Activated CD4-positive, alpha-beta T cell treated with anti-CD3 and anti-CD28 coated beads for 48 hours (primary cell): ENCODE measurements around the gene ASTL.
A peak's percentile ranks its signal among the peaks of the same experiment; 100 is the strongest.
"Not testable (repeated sequence)": the region's sequence is repeated elsewhere in the genome, so short reads cannot be mapped to it uniquely, and the experiment has no call there.

Experiments used
- DNase-seq: peaks from one replicate; pipeline ENCODE4 v3.0.0-alpha.2; 2020

Gene ASTL

GRCh38 chr2:96145036-96145847, 6.9 kb upstream of the ASTL start, which contains the start of gene DUSP2:
Gene DUSP2 (minus strand): TSS chr2:96145440. CDS start chr2:96145354, 86 bp downstream.
- DNase-seq: peak; percentile 95

DNA sequence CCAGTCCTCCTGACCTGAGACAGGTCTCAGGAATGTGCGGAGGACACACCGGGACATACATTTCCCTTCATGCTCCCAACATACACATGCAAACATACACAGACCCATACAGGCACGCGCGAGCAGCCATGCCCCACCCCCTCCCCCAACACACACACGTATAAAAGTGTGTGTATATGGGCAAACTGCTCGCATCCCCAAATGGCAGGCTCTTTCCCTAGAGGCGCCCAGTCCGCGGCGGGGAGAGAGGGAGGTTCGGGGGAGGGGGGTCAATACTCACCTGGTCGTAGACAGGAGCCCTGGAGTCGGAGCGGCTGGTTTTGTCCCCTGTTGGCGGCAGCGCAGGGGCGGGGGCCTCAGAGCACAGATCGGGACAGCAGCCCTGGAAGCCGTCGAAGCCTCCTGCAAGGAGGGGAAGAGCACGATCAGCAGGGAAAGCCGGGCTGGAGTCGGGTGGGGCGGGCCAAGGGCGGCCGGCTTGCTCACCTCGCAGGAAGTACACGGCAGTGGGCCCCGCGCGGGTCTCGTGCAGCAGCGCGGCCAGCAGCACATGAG, 6.3 kb upstream of the ASTL start:
- DNase-seq: peak; percentile 64

- peak; percentile 61 for DNase-seq
Observed at GRCh38 chr2:96143848-96144480, 5.7 kb upstream of the ASTL start.

DNA sequence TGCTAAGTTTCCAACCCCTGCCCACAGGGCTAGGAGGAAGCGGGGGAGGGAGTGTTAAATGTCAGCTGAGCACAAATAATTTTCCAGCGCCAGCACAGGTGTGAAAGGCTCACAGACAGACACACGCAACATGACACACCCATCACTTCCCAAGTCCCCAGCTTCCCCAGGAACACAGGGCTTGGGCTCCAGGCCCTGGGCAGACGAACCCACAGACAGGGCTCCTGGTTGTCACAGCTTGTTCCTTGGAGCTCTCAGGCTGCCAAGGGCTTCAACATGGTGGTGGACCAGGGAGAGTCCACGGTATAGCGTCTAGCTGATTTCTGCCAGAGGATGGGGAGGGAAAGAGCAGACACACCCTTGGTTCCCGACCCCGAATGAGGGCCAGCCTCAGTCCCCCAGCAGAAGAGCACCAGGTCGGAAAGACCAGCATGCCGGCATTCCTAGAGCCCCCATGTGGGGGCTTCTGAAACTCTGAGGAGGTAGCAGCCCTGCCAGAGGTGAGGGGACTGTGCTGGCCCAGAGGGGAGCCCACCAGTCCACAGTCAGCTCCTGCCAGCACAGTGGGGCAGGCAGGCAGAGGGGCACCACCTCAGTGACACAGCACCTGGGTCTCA, 5.0 kb upstream of the ASTL start:
- peak; percentile 61 for DNase-seq

DNA sequence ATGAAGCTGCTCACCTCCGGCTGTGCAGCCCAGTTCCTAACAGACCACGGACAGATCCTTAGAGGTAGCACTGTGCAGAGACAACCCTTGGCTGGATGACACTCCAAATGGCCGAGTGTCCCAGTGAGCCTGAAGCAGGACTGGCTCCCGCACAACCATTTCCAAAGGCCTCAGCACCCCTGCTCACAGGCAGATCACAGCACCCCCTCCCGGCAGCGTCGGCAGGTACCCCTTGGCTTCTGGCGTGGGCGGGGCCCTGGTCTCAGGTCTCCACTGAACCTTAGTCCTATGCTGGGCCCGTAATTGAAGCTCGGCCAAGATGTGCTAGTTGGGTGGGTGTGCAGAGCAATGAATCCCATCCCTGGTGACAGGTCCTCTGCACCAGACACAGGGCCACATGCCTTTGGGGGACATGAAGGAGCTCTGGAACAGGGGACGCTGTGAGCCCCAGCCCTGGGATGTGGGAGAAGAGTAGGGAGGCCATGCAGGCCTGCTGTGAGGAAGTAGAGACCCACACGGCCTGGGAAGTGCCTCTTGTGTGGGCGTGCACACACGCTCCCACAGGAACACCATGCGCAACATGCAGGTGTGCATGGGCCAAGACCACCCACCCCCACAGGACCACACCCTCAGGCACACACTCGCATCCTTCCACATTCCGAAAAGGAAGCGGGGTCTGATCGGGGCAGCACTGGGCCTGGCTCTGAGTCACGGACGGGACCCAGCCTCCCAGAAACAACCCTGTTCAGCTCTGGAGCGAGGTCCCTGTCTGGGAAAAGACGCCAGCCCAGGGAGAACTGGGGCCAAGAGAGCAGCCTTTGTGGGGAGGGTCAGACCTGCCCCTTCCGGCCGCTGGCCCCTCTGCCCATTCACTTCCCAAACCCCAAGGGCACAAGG, 4.2 kb upstream of the ASTL start:
- peak; percentile 91 for DNase-seq

DNA sequence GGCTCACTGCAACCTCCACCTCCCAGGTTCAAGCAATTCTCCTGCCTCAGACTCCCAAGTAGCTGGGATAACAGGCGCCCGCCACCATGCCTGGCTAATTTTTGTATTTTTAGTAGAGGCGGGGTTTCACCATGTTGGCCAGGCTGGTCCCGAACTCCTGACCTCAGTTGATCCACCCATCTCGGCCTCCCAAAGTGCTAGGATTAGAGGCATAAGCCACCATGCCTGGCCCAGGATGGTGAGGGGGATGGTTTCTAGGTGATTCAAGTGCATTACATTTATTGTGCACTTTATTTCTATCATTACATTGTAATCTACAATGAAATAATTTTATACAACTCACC, 3.3 kb upstream of the ASTL start:
- DNase-seq: not testable (repeated sequence)

GRCh38 chr2:96140941-96141623, 2.8 kb upstream of the ASTL start:
- no peak for DNase-seq

GRCh38 chr2:96139181-96139758, 968 bp upstream of the ASTL start:
- no peak for DNase-seq

- no peak for DNase-seq
Observed at GRCh38 chr2:96137321-96138178, 752 bp downstream of the ASTL start.

GRCh38 chr2:96136129-96136720, 2.1 kb downstream of the ASTL start:
- DNase-seq: no peak

- DNase-seq: no peak
Observed at GRCh38 chr2:96135621-96136020, 2.7 kb downstream of the ASTL start.

DNA sequence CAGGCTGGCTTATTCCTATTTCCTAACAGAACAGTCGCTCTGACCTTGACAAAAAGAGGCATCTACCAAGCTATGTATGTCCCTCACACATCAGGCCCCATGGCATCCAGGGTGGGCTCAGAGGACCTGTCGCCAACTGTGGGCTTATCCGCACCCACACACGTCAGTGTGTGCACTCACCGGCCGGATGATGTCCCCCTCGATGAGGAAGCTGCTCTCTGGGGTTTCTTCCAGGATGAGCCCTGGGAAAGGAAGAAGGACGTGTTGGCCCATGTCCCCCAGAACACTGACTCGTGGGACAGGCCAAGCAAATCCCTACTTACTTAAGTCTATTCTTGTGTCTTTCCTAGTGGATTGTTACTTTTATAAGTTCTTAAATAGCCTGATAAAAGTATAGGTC, 3.1 kb downstream of the ASTL start:
- no peak for DNase-seq

DNA sequence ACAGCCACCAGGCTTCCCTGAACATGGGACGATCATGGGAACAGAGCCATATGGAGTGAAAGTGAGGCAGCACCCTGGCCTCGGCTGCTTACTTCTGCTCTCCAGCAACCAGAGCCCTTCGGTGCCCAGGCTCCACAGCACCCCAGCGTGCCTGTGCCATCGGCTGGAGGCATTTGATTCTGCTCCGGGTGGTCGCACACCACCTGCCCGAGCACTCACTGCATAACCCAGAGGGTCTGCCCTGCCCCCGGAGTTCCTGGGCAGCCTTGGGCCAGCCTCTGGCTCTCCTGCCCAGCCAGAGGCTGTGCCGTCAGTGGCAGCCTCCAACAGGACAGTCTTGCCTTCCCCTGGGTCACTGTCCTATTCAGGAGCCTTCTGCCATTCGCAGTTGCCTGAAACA, 3.9 kb downstream of the ASTL start:
- no peak for DNase-seq

DNA sequence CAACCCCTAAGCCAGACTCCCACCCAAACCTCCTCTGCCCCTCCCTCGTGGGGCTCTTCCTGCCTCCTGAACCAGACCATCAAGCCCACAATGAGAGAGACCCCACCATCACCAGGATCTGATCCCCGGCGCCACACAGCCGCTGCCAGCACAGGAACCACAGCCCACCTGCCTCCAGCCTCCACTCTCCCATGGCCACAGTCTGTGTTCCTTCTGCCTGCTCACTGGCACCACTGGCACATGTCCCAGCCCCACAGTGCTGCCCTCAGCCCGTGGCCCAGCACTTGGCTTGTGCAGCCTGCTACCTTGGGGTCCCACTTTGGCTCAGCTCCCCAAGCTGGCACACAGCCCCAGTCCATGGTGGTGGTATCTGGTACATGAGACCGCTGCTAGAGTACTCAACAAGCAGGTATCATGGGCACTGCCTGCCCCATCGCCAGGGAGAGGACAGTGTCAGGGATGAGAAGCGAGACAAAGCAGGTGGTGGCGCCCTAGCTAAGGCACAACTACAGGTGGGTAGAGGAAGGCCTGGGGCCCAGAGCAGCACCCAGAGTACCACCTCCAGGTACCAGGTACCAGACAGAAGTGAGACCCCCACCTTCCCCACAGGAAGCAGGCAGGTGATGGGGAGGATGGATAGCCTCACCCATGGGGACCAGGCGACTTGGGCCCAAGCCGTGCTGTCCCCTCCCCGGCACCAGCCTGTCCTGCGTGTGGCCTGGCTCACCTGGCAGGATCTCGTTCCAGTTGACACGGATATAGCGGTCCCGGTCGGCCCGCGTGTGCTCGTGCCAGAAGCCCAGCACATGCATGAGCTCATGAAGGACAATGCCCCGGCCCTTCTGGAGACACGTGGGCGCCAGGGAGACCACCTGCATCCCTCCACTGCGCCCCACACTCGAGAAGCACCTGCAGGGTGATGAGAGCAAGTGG, 6.2 kb downstream of the ASTL start:
- DNase-seq: no peak

GRCh38 chr2:96131152-96131812, 7.0 kb downstream of the ASTL start:
- DNase-seq: peak; percentile 64

DNA sequence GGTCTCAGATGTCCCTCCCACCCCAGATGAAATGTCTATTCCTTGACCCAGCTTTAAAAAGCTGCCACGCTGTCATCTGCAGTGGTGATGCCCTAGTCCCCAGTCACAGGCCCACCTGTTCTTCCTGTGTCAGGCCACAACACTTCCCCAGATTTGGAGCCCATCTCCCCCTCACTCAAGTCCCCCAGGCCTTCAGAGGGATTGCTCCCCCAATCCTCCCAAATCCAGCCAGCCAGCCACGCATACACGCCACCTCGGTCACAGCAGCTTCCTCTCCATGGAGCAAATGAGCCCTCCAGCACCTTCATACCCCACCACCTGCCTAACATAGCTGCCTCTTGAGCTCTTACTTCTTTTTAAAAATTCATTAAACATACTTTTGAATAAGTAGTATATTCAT, 7.8 kb downstream of the ASTL start:
- no peak for DNase-seq

- no peak for DNase-seq
Observed at GRCh38 chr2:96129528-96130120, 8.7 kb downstream of the ASTL start.

DNA sequence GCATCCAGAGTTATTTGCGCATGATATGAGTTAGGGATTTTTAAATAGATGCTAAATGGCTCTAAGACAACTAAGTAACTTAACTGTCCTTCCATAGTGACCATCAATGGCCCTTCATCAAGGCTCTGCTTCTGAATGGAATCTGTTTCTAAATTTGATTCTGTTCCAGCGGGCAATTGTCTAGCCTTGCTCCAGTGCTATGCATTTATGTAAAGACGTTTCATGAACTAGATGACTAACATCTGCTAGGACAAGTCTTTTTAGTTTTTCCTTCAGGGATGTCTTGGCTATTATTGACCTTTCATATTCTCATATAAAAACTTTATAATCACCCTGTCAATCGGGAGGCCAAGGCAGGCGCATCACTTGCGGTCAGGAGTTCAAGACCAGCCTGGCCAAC, 9.8 kb downstream of the ASTL start:
- DNase-seq: no peak
